Mucosa of rectum (tissue), 2 donors: Measurements from ENCODE around the gene ADARB2.

Experiments used
- H3K27ac ChIP-seq, 2 donors: one replicate each; pipeline ENCODE4 v1.7.0; 2013; ENCODE audit warnings: inconsistent platforms in 2 of 2, low read depth in 2 of 2, low read length in 2 of 2
- H3K27me3 ChIP-seq, 2 donors: one replicate each; pipeline ENCODE4 v1.7.0; 2013; ENCODE audit warnings: low read length in 2 of 2; ENCODE audit not compliant: control insufficient read depth in 2 of 2, insufficient read depth in 2 of 2
- H3K36me3 ChIP-seq, 2 donors: one replicate each; pipeline ENCODE4 v1.7.0; 2013; ENCODE audit warnings: low read length in 2 of 2; ENCODE audit not compliant: control insufficient read depth in 2 of 2, insufficient read depth in 2 of 2
- H3K4me1 ChIP-seq, 2 donors: one replicate each; pipeline ENCODE4 v1.7.0; 2013; ENCODE audit warnings: low read length in 2 of 2, mild to moderate bottlenecking in 1 of 2; ENCODE audit not compliant: control insufficient read depth in 2 of 2, insufficient read depth in 2 of 2
- H3K4me3 ChIP-seq, 2 donors: one replicate each; pipeline ENCODE4 v1.7.0; 2013; ENCODE audit warnings: low read length in 2 of 2
- H3K9ac ChIP-seq, 2 donors: one replicate each; pipeline ENCODE4 v1.7.0; 2013; ENCODE audit warnings: low read length in 2 of 2, low read depth in 1 of 2, mild to moderate bottlenecking in 1 of 2
- H3K9me3 ChIP-seq, 2 donors: one replicate each; pipeline ENCODE4 v1.7.0; 2013; ENCODE audit warnings: low read length in 2 of 2; ENCODE audit not compliant: control insufficient read depth in 2 of 2
- donor health status: healthy.
- donor health status: Normal muscosa, but diverticular disease.

Gene ADARB2

GRCh38 chr10:1147810-1148209, 589.5 kb downstream of the ADARB2 start:
- no peak overlapping the region for H3K27ac ChIP-seq
- no peak overlapping the region for H3K4me3 ChIP-seq
- no peak overlapping the region for H3K9ac ChIP-seq
- no peaks in the 10 kb centered on the region for H3K4me1 ChIP-seq
- no peaks in the 10 kb centered on the region for H3K27me3 ChIP-seq
- H3K9me3 ChIP-seq: peaks cover 0 to 6% of the 10 kb centered on the region in 2 donors
- H3K36me3 ChIP-seq: no peaks in the 10 kb centered on the region

- no peak overlapping the region for H3K9ac ChIP-seq
- no peak overlapping the region for H3K27ac ChIP-seq
- H3K4me1 ChIP-seq: no peaks in the 10 kb centered on the region
- no peaks in the 10 kb centered on the region for H3K36me3 ChIP-seq
- H3K9me3 ChIP-seq: peaks cover 6% of the 10 kb centered on the region in 2 donors
- no peak overlapping the region for H3K4me3 ChIP-seq
- H3K27me3 ChIP-seq: no peaks in the 10 kb centered on the region
These were observed 594.7 kb downstream of the ADARB2 start for GRCh38 chr10:1142596-1142995.

DNA sequence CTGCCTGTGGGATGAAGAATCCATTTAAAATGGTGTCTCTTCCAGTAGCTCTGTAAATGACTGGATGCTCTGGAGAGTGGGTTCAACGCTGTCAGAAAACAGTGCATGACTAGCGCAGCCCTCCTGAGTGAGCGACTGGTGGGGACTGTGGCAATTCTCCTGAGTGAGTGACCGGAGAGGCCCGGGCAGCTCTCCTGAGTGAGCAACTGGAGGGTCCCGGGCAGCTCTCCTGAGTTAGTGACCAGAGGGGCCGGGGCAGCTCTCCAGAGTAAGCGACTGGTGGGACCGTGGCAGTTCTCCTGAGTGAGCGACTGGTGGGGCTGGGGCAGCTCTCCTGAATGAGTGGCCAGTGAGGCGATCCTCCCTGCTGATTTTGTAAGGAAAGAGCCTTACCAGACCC, 595.6 kb downstream of the ADARB2 start:
- Histone ChIP-seq H3K27me3 (no peaks in the 10 kb centered on the region), H3K27ac (no peak overlapping the region), H3K4me3 (no peak overlapping the region), H3K4me1 (no peaks in the 10 kb centered on the region), H3K9me3 (peaks cover 6% of the 10 kb centered on the region in 2 donors), H3K9ac (no peak overlapping the region), H3K36me3 (no peaks in the 10 kb centered on the region)

DNA sequence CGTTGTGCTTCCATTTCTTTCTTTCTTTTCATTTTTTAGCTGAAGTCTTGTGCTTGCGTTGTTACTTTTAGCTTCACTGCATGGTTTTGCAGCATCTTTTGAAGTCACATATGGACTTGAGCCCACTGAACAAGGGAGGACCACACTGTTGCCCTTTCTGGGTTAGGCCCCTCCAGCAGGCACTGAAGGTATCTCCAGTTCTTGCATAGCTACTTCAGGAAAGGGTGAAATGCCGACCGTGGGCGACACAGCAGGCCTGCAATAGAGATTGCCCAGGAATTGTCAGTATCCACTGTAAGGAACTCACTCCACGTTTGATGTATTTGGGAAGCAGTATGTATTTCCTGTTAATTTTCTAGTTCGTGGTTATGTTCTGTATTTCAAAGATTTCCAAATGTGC, 596.1 kb downstream of the ADARB2 start:
- H3K9ac ChIP-seq: no peak overlapping the region
- no peak overlapping the region for H3K27ac ChIP-seq
- H3K9me3 ChIP-seq: peaks cover 6% of the 10 kb centered on the region in 2 donors
- no peaks in the 10 kb centered on the region for H3K27me3 ChIP-seq
- H3K4me3 ChIP-seq: no peak overlapping the region
- no peaks in the 10 kb centered on the region for H3K36me3 ChIP-seq
- H3K4me1 ChIP-seq: no peaks in the 10 kb centered on the region

GRCh38 chr10:1138529-1138928, 598.8 kb downstream of the ADARB2 start:
- Histone ChIP-seq H3K4me3 (no peak overlapping the region), H3K27me3 (no peaks in the 10 kb centered on the region), H3K9ac (no peak overlapping the region), H3K9me3 (peaks cover 0 to 6% of the 10 kb centered on the region in 2 donors), H3K4me1 (no peaks in the 10 kb centered on the region), H3K27ac (no peak overlapping the region), H3K36me3 (no peaks in the 10 kb centered on the region)

- peaks cover 0 to 6% of the 10 kb centered on the region in 2 donors for H3K9me3 ChIP-seq
- no peaks in the 10 kb centered on the region for H3K36me3 ChIP-seq
- no peak overlapping the region for H3K27ac ChIP-seq
- H3K9ac ChIP-seq: no peak overlapping the region
- no peaks in the 10 kb centered on the region for H3K27me3 ChIP-seq
- no peak overlapping the region for H3K4me3 ChIP-seq
- H3K4me1 ChIP-seq: no peaks in the 10 kb centered on the region
These were observed 599.7 kb downstream of the ADARB2 start for GRCh38 chr10:1137499-1138163.

GRCh38 chr10:1136268-1136667, 601.1 kb downstream of the ADARB2 start:
- Histone ChIP-seq H3K36me3 (peaks cover 0 to 5% of the 10 kb centered on the region in 2 donors), H3K27ac (no peak overlapping the region), H3K9me3 (peaks cover 0 to 6% of the 10 kb centered on the region in 2 donors), H3K4me3 (no peak overlapping the region), H3K4me1 (no peaks in the 10 kb centered on the region), H3K9ac (no peak overlapping the region), H3K27me3 (no peaks in the 10 kb centered on the region)

DNA sequence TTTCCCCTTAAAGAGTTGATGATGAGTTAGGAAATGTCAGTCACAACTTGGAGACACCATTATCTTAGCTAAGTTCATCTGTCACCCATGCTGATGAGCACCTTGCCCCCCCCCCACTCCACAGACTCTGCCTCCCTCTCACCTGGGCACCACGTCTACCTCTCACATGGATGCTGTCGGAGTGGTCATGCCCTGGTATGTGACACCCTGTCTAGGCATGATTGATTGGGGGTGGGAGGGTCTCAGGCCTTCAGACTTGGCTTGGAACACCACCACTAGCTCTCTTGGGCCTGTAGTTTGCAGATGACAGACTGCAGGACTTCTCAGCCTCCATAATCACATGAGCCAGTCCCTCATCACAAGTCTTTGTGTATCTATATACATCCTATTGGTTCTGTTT, 603.2 kb downstream of the ADARB2 start:
- peaks cover 19 to 26% of the 10 kb centered on the region in 2 donors for H3K36me3 ChIP-seq
- no peak overlapping the region for H3K9ac ChIP-seq
- peaks cover 0 to 6% of the 10 kb centered on the region in 2 donors for H3K9me3 ChIP-seq
- no peak overlapping the region for H3K4me3 ChIP-seq
- no peaks in the 10 kb centered on the region for H3K4me1 ChIP-seq
- H3K27me3 ChIP-seq: no peaks in the 10 kb centered on the region
- H3K27ac ChIP-seq: no peak overlapping the region

- H3K27ac ChIP-seq: no peak overlapping the region
- H3K36me3 ChIP-seq: peaks cover 25 to 32% of the 10 kb centered on the region in 2 donors
- no peaks in the 10 kb centered on the region for H3K27me3 ChIP-seq
- no peak overlapping the region for H3K9ac ChIP-seq
- no peak overlapping the region for H3K4me3 ChIP-seq
- no peaks in the 10 kb centered on the region for H3K4me1 ChIP-seq
- peaks cover 0 to 5% of the 10 kb centered on the region in 2 donors for H3K9me3 ChIP-seq
These were observed 603.8 kb downstream of the ADARB2 start for GRCh38 chr10:1133495-1134045.

- Histone ChIP-seq H3K36me3 (peaks cover 29 to 35% of the 10 kb centered on the region in 2 donors), H3K4me3 (no peak overlapping the region), H3K27ac (no peak overlapping the region), H3K9ac (no peak overlapping the region), H3K9me3 (no peaks in the 10 kb centered on the region), H3K27me3 (no peaks in the 10 kb centered on the region), H3K4me1 (no peaks in the 10 kb centered on the region)
These were observed 604.7 kb downstream of the ADARB2 start for GRCh38 chr10:1132584-1132983.
